B cell (primary cell): ENCODE data around the gene DUSP23.

ENCODE experiments used
- EZH2 ChIP-seq: IDR thresholded peaks from 2 replicates; pipeline ENCODE4 v1.6.1; 2012; ENCODE audit warnings: borderline replicate concordance, low read depth, mild to moderate bottlenecking, moderate library complexity, low read length; ENCODE audit not compliant: insufficient read depth, poor library complexity, severe bottlenecking
- TF ChIP-seq, protein P1 (sequence below): fragments of 200-600 bp; IDR thresholded peaks from one replicate; pipeline ENCODE4 v1.8.0; 2022; ENCODE audit warnings: antibody characterized with exemption, mild to moderate bottlenecking

DNA sequence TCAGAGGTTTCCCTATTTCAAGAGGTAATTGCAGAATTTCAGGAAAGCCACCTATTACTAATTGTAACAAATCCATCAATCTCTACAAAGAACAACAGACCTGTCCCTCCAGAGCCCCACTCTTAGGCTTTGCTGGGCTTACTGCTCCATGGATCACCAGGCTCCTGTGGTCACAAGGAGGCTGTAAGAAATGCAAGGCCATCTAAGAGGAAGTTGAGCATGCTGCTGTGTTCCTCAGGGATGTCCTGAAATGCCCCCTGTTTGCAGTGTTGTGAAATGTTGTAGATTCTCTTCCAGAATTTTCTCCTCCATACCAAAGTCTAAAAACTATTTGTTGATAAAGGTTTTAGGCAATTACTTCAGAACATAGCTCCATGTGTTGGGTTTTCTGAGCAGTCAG is 24.4 kb upstream of the DUSP23 start:
- TF ChIP-seq, protein P1, sequence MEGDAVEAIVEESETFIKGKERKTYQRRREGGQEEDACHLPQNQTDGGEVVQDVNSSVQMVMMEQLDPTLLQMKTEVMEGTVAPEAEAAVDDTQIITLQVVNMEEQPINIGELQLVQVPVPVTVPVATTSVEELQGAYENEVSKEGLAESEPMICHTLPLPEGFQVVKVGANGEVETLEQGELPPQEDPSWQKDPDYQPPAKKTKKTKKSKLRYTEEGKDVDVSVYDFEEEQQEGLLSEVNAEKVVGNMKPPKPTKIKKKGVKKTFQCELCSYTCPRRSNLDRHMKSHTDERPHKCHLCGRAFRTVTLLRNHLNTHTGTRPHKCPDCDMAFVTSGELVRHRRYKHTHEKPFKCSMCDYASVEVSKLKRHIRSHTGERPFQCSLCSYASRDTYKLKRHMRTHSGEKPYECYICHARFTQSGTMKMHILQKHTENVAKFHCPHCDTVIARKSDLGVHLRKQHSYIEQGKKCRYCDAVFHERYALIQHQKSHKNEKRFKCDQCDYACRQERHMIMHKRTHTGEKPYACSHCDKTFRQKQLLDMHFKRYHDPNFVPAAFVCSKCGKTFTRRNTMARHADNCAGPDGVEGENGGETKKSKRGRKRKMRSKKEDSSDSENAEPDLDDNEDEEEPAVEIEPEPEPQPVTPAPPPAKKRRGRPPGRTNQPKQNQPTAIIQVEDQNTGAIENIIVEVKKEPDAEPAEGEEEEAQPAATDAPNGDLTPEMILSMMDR: no peak
- no peak for TF ChIP-seq EZH2
